OCI-LY1 (cell line): ENCODE results near the gene ASTN1.

Experiments
- EZH2 ChIP-seq: fragments of 200-600 bp; sonication (generic), shearing (Covaris generic); IDR thresholded peaks from 2 replicates; pipeline ENCODE4 v1.8.0; 2017; ENCODE audit warnings: borderline replicate concordance, mixed run types, mild to moderate bottlenecking, antibody characterized with exemption, low read length, moderate library complexity, mixed read lengths
- TF ChIP-seq, protein P1 (sequence below): fragments of 200-600 bp; sonication (generic), shearing (Covaris generic); IDR thresholded peaks from 2 replicates; pipeline ENCODE4 v1.5.1; 2017; ENCODE audit warnings: mild to moderate bottlenecking, antibody characterized with exemption, low read length, moderate library complexity, mixed read lengths

DNA sequence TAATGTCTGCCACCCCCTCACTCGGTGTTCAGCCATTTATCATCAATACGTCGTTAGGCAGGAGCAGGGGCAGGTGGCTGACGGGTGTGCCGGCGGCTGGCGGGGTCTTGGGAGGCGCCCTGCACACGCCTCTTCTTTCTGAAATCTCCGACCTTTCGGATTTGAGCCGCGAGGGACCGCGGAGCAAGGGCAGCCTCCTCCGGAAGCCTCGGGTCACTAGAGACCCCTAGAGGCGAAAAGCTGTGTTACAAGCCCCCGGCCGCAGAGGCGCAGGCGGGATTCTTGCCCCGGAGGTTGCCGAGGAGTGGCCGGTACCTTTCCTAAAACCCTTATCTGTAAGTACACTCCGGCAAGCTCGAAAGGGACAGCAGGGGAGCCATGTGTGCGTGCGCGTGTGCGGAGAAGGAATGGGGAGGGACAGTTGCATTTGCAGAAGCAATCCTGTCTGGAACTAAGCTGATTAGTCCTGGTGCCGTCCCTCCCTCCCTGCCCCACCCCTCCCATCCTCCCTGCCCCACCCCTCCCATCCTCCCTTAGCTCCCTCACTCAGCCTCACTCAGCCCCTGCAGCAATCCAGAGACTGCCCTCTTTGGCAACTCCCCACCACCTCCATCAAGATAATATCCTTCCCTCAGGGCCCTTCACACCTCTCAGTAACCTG lies 17.2 kb upstream of the ASTN1 start:
- TF ChIP-seq, protein P1, sequence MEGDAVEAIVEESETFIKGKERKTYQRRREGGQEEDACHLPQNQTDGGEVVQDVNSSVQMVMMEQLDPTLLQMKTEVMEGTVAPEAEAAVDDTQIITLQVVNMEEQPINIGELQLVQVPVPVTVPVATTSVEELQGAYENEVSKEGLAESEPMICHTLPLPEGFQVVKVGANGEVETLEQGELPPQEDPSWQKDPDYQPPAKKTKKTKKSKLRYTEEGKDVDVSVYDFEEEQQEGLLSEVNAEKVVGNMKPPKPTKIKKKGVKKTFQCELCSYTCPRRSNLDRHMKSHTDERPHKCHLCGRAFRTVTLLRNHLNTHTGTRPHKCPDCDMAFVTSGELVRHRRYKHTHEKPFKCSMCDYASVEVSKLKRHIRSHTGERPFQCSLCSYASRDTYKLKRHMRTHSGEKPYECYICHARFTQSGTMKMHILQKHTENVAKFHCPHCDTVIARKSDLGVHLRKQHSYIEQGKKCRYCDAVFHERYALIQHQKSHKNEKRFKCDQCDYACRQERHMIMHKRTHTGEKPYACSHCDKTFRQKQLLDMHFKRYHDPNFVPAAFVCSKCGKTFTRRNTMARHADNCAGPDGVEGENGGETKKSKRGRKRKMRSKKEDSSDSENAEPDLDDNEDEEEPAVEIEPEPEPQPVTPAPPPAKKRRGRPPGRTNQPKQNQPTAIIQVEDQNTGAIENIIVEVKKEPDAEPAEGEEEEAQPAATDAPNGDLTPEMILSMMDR = peak; percentile 74
- no peak for TF ChIP-seq EZH2
